Stomach (tissue), 9 donors: ENCODE measurements around the gene LIPG. TPM values are rescaled to one million over a fixed set of nuclear protein-coding genes. Genes with fewer than 3 reads are reported as not detected.

ENCODE experiments used
- DNase-seq, 2 donors: peaks; one replicate each; pipeline versions ENCODE4 v3.0.0 to v3.0.0-alpha.2; 2013 to 2019
- H3K27ac ChIP-seq, 5 donors: fragments of 200-600 bp in 4 of 5; sonication (generic) in 4 of 5; one replicate each; pipeline ENCODE4 v1.5.1; 2013 to 2019; ENCODE audit warnings: mild to moderate bottlenecking in 1 of 5, moderate library complexity in 1 of 5
- H3K27me3 ChIP-seq, 3 donors: fragments of 200-600 bp; sonication (generic); one replicate each; pipeline ENCODE4 v1.5.1; 2017 to 2019; ENCODE audit warnings: mixed run types in 1 of 3
- H3K36me3 ChIP-seq, 4 donors: fragments of 200-600 bp; sonication (generic); 1 replicate in 3 of 4; 2 replicates in 1 of 4; pipeline ENCODE4 v1.5.1; 2016 to 2019
- H3K4me1 ChIP-seq, 4 donors: fragments of 200-600 bp; sonication (generic); one replicate each; pipeline ENCODE4 v1.5.1; 2016 to 2019
- H3K4me3 ChIP-seq, 4 donors: fragments of 200-600 bp; sonication (generic) in 3 of 4; one replicate each; pipeline ENCODE4 v1.5.1; 2016 to 2019; ENCODE audit warnings: mild to moderate bottlenecking in 1 of 4
- H3K9me3 ChIP-seq, 4 donors: fragments of 200-600 bp; sonication (generic); one replicate each; pipeline ENCODE4 v1.5.1; 2016 to 2019
- EP300 ChIP-seq: sonication (generic); formaldehyde crosslinking; IDR thresholded peaks from one replicate; pipeline ENCODE4 v1.6.1; 2017; ENCODE audit warnings: antibody characterized with exemption
- POLR2A ChIP-seq, 4 donors: fragments of 450-650 bp; IDR thresholded peaks; one replicate each; pipeline ENCODE4 v1.6.1; 2016; ENCODE audit warnings: antibody characterized with exemption in 4 of 4, control low read depth in 2 of 4, mild to moderate bottlenecking in 1 of 4, moderate library complexity in 1 of 4
- POLR2AphosphoS5 ChIP-seq, 3 donors: sonication (generic); formaldehyde crosslinking; IDR thresholded peaks; one replicate each; pipeline ENCODE4 v1.6.1; 2016; ENCODE audit warnings: antibody characterized with exemption in 3 of 3
- WGBS, 5 donors: extraction: QIAGEN DNeasy Blood & Tissue Kit in 3 of 5; methylation state at CpG; one replicate each; pipeline versions ENCODE4 v1.1.5 to v1.1.7; 2013 to 2018; 5-methylcytosine and 5-hydroxymethylcytosine counted together
- intact Hi-C: fragments of 100-400 bp; cut with DNase I; formaldehyde crosslinking; loops from one replicate; pipeline ENCODE4 v1.15.1; 2023; ENCODE audit warnings: low total_unique reads
- polyA plus RNA-seq, 3 donors: library from polyadenylated mRNA; stranded (reverse); fragments of 200-250 nt; gene quantifications; one replicate each; pipeline ENCODE4 v1.2.3, GENCODE V29; 2013
- total RNA-seq, 5 donors: library from RNA; depleted of rRNA; stranded (reverse); fragments of >200 nt; gene quantifications; one replicate each; pipeline versions ENCODE4 v1.1.0 to v1.2.3, GENCODE V29; 2014 to 2016
- TF ChIP-seq, protein P1 (sequence below), 7 experiments: fragments of 450-650 bp in 4 of 7; fragments of 200-600 bp in 3 of 7; sonication (generic) in 3 of 7; IDR thresholded peaks; one replicate each; pipeline ENCODE4 v1.5.1; 2016 to 2019; ENCODE audit warnings: antibody characterized with exemption in 7 of 7, control low read depth in 2 of 7, mild to moderate bottlenecking in 1 of 7
- donor health status: healthy with polysubstance abuse.
- donor health status: Bipolar disorder and iron deficiency.
- donor health status: healthy.

LIPG gene
- total and polyA plus RNA-seq, 8 donors, result 0.76 to 6.2 (median 3.2) TPM

DNA sequence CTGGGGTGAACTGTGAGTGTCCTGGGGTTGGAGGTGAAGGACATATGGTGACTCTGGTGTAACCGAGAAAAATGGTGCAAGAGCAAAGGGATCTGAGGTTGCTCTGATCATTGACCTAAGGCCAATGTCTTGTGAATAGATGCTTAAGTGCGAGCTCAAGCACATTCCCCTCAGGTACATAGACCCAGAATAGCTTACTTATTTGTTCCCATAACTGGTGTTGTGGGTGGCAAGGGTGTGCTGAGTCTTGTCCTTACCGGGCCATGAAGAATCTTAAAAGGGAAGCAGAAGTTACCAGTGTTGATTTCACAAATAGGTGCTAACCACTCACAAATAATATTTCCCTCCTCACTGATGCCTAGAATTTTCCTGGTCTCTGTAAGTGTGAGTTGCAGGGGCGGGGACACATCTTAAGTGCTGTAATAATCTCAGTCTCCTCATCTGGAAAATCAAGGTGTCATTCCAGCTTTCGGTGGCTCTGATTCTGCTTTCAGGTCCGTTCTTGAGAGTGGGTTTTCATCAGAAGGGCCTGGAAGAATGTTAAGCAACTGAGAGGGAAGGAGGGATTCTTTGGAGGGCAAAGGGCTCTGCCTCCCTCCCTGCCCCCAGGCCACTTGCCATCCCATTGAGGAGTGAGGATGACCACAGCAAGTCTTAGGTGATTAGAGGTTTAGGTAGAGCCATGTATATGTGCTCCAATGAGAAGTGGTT is 54.9 kb downstream of the LIPG start:
- TF ChIP-seq EP300 (no peak), POLR2A (IDR thresholded peaks at IDR 0.05) (no peak), POLR2AphosphoS5 (IDR thresholded peaks at IDR 0.05) (no peak)
- TF ChIP-seq, protein P1, sequence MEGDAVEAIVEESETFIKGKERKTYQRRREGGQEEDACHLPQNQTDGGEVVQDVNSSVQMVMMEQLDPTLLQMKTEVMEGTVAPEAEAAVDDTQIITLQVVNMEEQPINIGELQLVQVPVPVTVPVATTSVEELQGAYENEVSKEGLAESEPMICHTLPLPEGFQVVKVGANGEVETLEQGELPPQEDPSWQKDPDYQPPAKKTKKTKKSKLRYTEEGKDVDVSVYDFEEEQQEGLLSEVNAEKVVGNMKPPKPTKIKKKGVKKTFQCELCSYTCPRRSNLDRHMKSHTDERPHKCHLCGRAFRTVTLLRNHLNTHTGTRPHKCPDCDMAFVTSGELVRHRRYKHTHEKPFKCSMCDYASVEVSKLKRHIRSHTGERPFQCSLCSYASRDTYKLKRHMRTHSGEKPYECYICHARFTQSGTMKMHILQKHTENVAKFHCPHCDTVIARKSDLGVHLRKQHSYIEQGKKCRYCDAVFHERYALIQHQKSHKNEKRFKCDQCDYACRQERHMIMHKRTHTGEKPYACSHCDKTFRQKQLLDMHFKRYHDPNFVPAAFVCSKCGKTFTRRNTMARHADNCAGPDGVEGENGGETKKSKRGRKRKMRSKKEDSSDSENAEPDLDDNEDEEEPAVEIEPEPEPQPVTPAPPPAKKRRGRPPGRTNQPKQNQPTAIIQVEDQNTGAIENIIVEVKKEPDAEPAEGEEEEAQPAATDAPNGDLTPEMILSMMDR (IDR thresholded peaks at IDR 0.05), result no peak
- DNase-seq, result no peak
- Histone ChIP-seq H3K4me1 (peaks cover 0 to 17% (median 6%) of the 10 kb centered on the region in 4 donors), H3K27me3 (peaks cover 0 to 5% (median 0%) of the 10 kb centered on the region in 3 donors), H3K4me3 (no peak overlapping the region), H3K36me3 (no peaks in the 10 kb centered on the region), H3K9me3 (no peaks in the 10 kb centered on the region), H3K27ac (no peak overlapping the region)
- 88 to 94% (median 91%) methylated on average over 6 of the region's 6 CpGs for WGBS, 5 donors
- intact Hi-C loops, result no loop called here

DNA sequence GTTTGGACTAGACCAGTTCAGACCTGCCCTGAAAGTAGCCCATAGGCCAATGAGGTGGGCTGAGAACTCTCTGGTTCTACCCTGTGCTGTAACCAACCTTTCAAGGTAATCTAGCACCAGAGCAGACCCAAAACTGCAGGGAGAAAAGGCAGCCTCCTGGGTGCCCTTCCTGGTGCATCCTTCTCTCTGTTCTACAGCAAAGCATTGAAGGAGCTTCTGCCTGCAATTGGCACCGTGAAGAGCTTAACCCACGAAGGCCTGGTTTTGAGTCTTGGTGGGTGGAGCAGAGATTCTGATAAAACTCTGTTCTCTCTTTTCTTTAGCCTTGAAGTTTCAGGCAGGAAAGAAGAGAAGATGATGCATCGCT is 55.5 kb downstream of the LIPG start:
- WGBS, 5 donors, result 81 to 96% (median 88%) methylated on average over 3 of the region's 3 CpGs

DNA sequence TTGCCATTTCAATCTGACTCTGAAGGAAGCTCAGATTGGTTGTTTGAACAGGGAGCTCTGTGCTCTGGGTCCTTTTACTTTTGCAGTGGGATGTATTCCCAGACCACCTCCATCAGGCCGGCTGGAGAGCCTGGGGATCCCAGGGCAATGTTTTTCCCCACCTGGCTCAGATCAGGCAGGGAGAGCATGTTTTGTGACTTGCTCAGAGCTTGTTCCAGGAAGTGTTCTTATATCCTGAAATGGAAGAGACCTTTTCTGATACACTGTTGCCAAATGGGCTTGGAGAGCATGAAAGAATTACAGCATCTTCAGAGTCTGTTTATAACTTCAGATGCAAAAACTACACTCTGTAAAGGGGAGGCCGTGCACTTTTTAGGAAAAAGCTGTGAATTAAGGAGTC is 56.0 kb downstream of the LIPG start:
- H3K27me3 ChIP-seq, result peaks cover 0 to 10% (median 0%) of the 10 kb centered on the region in 3 donors
- no peaks in the 10 kb centered on the region for H3K9me3 ChIP-seq
- H3K36me3 ChIP-seq, result no peaks in the 10 kb centered on the region
- no peak overlapping the region for H3K4me3 ChIP-seq
- WGBS, 5 donors, result 47 to 68% (median 58%) methylated on average over 2 of the region's 2 CpGs
- H3K4me1 ChIP-seq, result peaks cover 0 to 17% (median 6%) of the 10 kb centered on the region in 4 donors
- H3K27ac ChIP-seq, result no peak overlapping the region
- intact Hi-C loops, result no loop called here
- DNase-seq, result no peak
- TF ChIP-seq POLR2A (IDR thresholded peaks at IDR 0.05) (no peak), POLR2AphosphoS5 (IDR thresholded peaks at IDR 0.05) (no peak), EP300 (no peak)
- TF ChIP-seq, protein P1 (IDR thresholded peaks at IDR 0.05), result no peak

More for the DNA sequence above, 55.5 kb downstream of the LIPG start:
- TF ChIP-seq, protein P1 (IDR thresholded peaks at IDR 0.05), result no peak
- no peak for TF ChIP-seq EP300
- TF ChIP-seq POLR2AphosphoS5 (IDR thresholded peaks at IDR 0.05), result no peak
- TF ChIP-seq POLR2A (IDR thresholded peaks at IDR 0.05), result no peak
- H3K4me3 ChIP-seq, result no peak overlapping the region
- H3K27me3 ChIP-seq, result peaks cover 0 to 10% (median 0%) of the 10 kb centered on the region in 3 donors
- no peaks in the 10 kb centered on the region for H3K9me3 ChIP-seq
- no peak for DNase-seq
- no peaks in the 10 kb centered on the region for H3K36me3 ChIP-seq
- intact Hi-C loops, result no loop called here
- peaks cover 0 to 17% (median 6%) of the 10 kb centered on the region in 4 donors for H3K4me1 ChIP-seq
- H3K27ac ChIP-seq, result no peak overlapping the region

DNA sequence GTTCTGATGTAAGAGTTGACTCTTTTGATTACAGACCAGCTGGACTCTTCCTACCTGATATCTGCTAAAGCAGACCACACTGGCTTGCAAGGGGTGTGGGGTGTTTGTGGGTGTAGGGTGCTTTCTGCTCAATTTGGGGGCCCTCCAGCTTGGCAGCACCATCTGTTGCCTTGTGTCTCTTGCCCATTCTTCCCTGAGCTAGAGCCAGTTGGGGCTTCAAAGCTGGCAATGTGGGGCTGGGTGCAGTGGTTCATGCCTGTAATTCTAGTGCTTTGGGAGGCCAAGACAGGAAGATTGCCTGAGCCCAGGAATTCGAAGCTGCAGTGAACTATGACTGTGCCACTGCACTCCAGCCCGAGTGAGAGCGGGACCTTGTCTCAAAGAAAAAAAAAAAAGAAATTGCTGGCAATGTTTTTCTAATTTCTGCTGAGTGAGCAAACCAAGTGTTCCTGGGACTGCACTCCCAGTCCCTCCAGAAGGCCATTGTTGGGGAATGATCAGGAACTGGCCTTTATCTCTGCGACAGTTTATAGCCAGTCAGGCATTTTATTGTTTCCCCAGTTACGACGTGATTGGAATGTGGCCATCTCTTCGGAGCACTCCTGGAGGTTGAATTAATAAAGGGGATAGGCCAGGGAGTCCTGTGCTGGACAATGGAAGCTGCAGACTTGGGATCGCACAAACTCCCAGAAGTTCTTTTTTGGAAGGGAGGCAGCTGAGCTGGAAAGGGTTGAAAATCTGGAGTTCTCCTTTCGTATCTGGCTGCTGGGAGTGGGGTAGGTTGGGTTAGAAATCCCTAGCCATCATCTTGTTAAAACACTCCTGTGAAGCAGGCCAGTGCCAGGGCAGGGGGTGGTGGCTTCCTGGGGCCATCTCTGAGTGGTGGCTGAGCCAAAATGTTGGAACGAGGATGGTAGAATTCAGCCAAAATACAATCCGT is 57.2 kb downstream of the LIPG start:
- Histone ChIP-seq H3K36me3 (no peaks in the 10 kb centered on the region), H3K9me3 (no peaks in the 10 kb centered on the region), H3K27me3 (peaks cover 0 to 13% (median 0%) of the 10 kb centered on the region in 3 donors), H3K27ac (no peak overlapping the region), H3K4me1 (peaks cover 0 to 17% (median 6%) of the 10 kb centered on the region in 4 donors), H3K4me3 (no peak overlapping the region)
- WGBS, 5 donors, result 36 to 55% (median 45%) methylated on average over 11 of the region's 11 CpGs
- intact Hi-C loops, result no loop called here
- TF ChIP-seq EP300 (no peak), POLR2AphosphoS5 (IDR thresholded peaks at IDR 0.05) (no peak)
- DNase-seq, result no peak
